SK-N-SH treated with all-trans-retinoic acid at 6 μM for 48 hours (cell line): ENCODE results near the gene CDC20.

Experiments used
- ATAC-seq: fragments of 200-7000 bp; cut with Tn5 transposase; 3 replicates; pipeline ENCODE4 v1.9.1; 2020; ENCODE audit warnings: mild to moderate bottlenecking, moderate library complexity
- ARNTL ChIP-seq: fragments of 450-650 bp; formaldehyde crosslinking; IDR thresholded peaks from 2 replicates; pipeline ENCODE4 v1.5.0; 2020; ENCODE audit warnings: low read depth, mild to moderate bottlenecking, moderate library complexity, borderline replicate concordance
- BACH2 ChIP-seq: fragments of 250-450 bp; sonication (Bioruptor Pico); IDR thresholded peaks from 2 replicates; pipeline ENCODE4 v1.9.0; 2021; ENCODE audit warnings: mild to moderate bottlenecking, borderline replicate concordance
- ESRRG ChIP-seq: fragments of 250-450 bp; sonication (Bioruptor Pico); IDR thresholded peaks from 2 replicates; pipeline ENCODE4 v1.6.1; 2021; ENCODE audit warnings: mild to moderate bottlenecking
- GLIS3 ChIP-seq: fragments of 250-450 bp; sonication (Bioruptor Pico); IDR thresholded peaks from 2 replicates; pipeline ENCODE4 v1.5.0; 2020; ENCODE audit warnings: mild to moderate bottlenecking, moderate library complexity
- ISL1 ChIP-seq: fragments of 250-450 bp; sonication (Bioruptor Pico); IDR thresholded peaks from 2 replicates; pipeline ENCODE4 v2.1.2; 2022; ENCODE audit warnings: mild to moderate bottlenecking, moderate library complexity
- OSR1 ChIP-seq: fragments of 250-450 bp; sonication (Bioruptor Pico); IDR thresholded peaks from 2 replicates; pipeline ENCODE4 v1.8.0; 2022; ENCODE audit warnings: moderate library complexity, mild to moderate bottlenecking, inconsistent platforms
- PPARA ChIP-seq: fragments of 250-450 bp; sonication (Bioruptor Pico); IDR thresholded peaks from 2 replicates; pipeline ENCODE4 v1.5.0; 2020; ENCODE audit warnings: mild to moderate bottlenecking, borderline replicate concordance
- RARB ChIP-seq: fragments of 250-450 bp; sonication (Bioruptor Pico); IDR thresholded peaks from 2 replicates; pipeline ENCODE4 v1.8.0; 2021; ENCODE audit warnings: mild to moderate bottlenecking, moderate library complexity
- SNAI2 ChIP-seq: fragments of 250-450 bp; sonication (Bioruptor Pico); IDR thresholded peaks from 2 replicates; pipeline ENCODE4 v1.5.0; 2020; ENCODE audit warnings: mild to moderate bottlenecking, moderate library complexity
- TCF4 ChIP-seq: fragments of 250-450 bp; sonication (Bioruptor Pico); IDR thresholded peaks from 2 replicates; pipeline ENCODE4 v1.8.0; 2021; ENCODE audit warnings: mild to moderate bottlenecking, moderate library complexity, borderline replicate concordance
- ZC3H10 ChIP-seq: fragments of 250-450 bp; sonication (Bioruptor Pico); IDR thresholded peaks from 2 replicates; pipeline ENCODE4 v1.5.1; 2021; ENCODE audit warnings: mild to moderate bottlenecking, moderate library complexity
- ZFP3 ChIP-seq: fragments of 250-450 bp; sonication (Bioruptor Pico); IDR thresholded peaks from 2 replicates; pipeline ENCODE4 v1.5.0; 2020; ENCODE audit warnings: mild to moderate bottlenecking, moderate library complexity
- ZFP30 ChIP-seq: fragments of 450-650 bp; formaldehyde crosslinking; IDR thresholded peaks from 2 replicates; pipeline ENCODE4 v1.5.0; 2022; ENCODE audit warnings: mild to moderate bottlenecking, moderate library complexity
- ZNF565 ChIP-seq: fragments of 450-650 bp; formaldehyde crosslinking; conservative IDR thresholded peaks from 2 replicates; pipeline ENCODE4 v1.5.0; 2020; ENCODE audit warnings: low read depth, mild to moderate bottlenecking, moderate library complexity
- ZNF70 ChIP-seq: fragments of 450-650 bp; formaldehyde crosslinking; IDR thresholded peaks from 2 replicates; pipeline ENCODE4 v1.5.0; 2020; ENCODE audit warnings: mild to moderate bottlenecking, moderate library complexity
- ZNF8 ChIP-seq: fragments of 450-650 bp; formaldehyde crosslinking; IDR thresholded peaks from 2 replicates; pipeline ENCODE4 v1.5.0; 2020; ENCODE audit warnings: mild to moderate bottlenecking, moderate library complexity
- TF ChIP-seq, protein P1 (sequence below): fragments of 250-450 bp; sonication (Bioruptor Pico); IDR thresholded peaks from 2 replicates; pipeline ENCODE4 v1.5.1; 2020; ENCODE audit warnings: low read depth, mild to moderate bottlenecking, moderate library complexity
- TF ChIP-seq, protein P2 (sequence below): fragments of 250-450 bp; sonication (Bioruptor Pico); IDR thresholded peaks from 2 replicates; pipeline ENCODE4 v1.8.0; 2021; ENCODE audit warnings: low read depth, mild to moderate bottlenecking, moderate library complexity, borderline replicate concordance
- TF ChIP-seq, protein P3 (sequence below): fragments of 250-450 bp; sonication (Bioruptor Pico); IDR thresholded peaks from 2 replicates; pipeline ENCODE4 v1.5.1; 2021; ENCODE audit warnings: mild to moderate bottlenecking, moderate library complexity
- TF ChIP-seq, protein P4 (sequence below): fragments of 250-450 bp; sonication (Bioruptor Pico); IDR thresholded peaks from 2 replicates; pipeline ENCODE4 v1.5.0; 2020; ENCODE audit warnings: mild to moderate bottlenecking, moderate library complexity
- TF ChIP-seq, protein P5 (sequence below): fragments of 250-450 bp; sonication (Bioruptor Pico); IDR thresholded peaks from 2 replicates; pipeline ENCODE4 v1.8.0; 2020; ENCODE audit warnings: mild to moderate bottlenecking, moderate library complexity, borderline replicate concordance

CDC20 gene

DNA sequence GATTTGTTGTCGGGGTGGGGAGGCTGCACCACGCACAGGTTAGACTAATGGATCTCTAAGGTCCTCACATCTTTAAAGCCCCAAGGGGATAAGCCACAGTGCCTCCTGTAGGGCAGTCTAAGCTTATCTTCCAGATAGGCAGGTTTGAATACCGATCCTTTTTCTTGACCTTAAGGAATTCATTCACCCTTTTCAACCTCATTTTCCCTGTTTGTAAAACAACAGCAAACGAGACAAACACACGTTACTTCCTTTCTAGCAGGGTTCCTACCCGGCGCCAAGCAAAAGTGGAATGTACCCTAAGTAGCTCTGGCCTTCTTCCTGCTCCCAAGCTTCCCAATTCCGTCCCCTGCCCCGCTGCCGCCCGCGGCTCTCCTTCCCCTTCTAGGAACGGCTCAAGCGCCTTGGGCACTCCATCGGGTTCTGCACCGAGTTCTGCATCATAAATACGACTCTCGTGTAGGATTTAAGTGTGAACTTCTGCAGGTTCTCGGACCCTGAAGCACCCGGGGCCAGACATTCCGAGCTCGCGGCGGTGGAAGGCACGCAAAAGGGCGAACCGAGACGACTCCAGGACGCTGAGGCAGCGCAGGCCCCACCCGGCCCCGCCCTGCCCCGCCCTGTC is 548 bp upstream of the CDC20 start:
- peak; percentile 64 for ATAC-seq

DNA sequence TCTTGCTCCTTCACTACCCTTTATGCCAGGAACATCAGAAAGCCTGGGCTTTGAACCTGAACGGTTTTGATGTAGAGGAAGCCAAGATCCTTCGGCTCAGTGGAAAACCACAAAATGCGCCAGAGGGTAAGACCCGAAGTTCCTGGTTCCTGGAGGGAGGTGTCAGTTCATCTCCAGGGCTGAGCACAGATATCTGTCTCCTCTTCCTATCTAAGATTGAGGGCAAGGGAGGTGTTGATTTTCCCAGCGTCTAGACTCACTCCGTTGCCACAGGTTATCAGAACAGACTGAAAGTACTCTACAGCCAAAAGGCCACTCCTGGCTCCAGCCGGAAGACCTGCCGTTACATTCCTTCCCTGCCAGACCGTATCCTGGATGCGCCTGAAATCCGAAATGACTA is 915 bp downstream of the CDC20 start:
- ATAC-seq = no peak

More for the DNA sequence above, 548 bp upstream of the CDC20 start:
- TF ChIP-seq TCF4 (CRISPR knock-in tag) (no peak), ZNF70 (no peak), ZNF565 (no peak), OSR1 (CRISPR knock-in tag) (no peak), GLIS3 (CRISPR knock-in tag) (no peak), RARB (CRISPR knock-in tag) (no peak), ZC3H10 (CRISPR knock-in tag) (no peak), PPARA (CRISPR knock-in tag) (no peak)
- TF ChIP-seq, protein P1, sequence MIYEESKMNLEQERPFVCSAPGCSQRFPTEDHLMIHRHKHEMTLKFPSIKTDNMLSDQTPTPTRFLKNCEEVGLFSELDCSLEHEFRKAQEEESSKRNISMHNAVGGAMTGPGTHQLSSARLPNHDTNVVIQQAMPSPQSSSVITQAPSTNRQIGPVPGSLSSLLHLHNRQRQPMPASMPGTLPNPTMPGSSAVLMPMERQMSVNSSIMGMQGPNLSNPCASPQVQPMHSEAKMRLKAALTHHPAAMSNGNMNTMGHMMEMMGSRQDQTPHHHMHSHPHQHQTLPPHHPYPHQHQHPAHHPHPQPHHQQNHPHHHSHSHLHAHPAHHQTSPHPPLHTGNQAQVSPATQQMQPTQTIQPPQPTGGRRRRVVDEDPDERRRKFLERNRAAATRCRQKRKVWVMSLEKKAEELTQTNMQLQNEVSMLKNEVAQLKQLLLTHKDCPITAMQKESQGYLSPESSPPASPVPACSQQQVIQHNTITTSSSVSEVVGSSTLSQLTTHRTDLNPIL (CRISPR knock-in tag) = no peak

More for the DNA sequence above, 915 bp downstream of the CDC20 start:
- no peak for TF ChIP-seq OSR1 (CRISPR knock-in tag)
- no peak for TF ChIP-seq TCF4 (CRISPR knock-in tag)
- no peak for TF ChIP-seq ZNF565
- TF ChIP-seq, protein P2, sequence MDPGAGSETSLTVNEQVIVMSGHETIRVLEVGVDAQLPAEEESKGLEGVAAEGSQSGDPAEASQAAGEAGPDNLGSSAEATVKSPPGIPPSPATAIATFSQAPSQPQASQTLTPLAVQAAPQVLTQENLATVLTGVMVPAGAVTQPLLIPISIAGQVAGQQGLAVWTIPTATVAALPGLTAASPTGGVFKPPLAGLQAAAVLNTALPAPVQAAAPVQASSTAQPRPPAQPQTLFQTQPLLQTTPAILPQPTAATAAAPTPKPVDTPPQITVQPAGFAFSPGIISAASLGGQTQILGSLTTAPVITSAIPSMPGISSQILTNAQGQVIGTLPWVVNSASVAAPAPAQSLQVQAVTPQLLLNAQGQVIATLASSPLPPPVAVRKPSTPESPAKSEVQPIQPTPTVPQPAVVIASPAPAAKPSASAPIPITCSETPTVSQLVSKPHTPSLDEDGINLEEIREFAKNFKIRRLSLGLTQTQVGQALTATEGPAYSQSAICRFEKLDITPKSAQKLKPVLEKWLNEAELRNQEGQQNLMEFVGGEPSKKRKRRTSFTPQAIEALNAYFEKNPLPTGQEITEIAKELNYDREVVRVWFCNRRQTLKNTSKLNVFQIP (CRISPR knock-in tag) = no peak
- TF ChIP-seq ESRRG = no peak
- TF ChIP-seq ZC3H10 (CRISPR knock-in tag) = no peak
- no peak for TF ChIP-seq ZNF8 (CRISPR knock-in tag)
- no peak for TF ChIP-seq ZFP30 (CRISPR knock-in tag)
- TF ChIP-seq ZFP3 = no peak
- no peak for TF ChIP-seq SNAI2 (CRISPR knock-in tag)
- TF ChIP-seq, protein P1 (CRISPR knock-in tag) = no peak
- TF ChIP-seq, protein P3, sequence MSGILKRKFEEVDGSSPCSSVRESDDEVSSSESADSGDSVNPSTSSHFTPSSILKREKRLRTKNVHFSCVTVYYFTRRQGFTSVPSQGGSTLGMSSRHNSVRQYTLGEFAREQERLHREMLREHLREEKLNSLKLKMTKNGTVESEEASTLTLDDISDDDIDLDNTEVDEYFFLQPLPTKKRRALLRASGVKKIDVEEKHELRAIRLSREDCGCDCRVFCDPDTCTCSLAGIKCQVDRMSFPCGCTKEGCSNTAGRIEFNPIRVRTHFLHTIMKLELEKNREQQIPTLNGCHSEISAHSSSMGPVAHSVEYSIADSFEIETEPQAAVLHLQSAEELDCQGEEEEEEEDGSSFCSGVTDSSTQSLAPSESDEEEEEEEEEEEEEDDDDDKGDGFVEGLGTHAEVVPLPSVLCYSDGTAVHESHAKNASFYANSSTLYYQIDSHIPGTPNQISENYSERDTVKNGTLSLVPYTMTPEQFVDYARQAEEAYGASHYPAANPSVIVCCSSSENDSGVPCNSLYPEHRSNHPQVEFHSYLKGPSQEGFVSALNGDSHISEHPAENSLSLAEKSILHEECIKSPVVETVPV (CRISPR knock-in tag) = no peak
- TF ChIP-seq ARNTL (CRISPR knock-in tag) = no peak
- no peak for TF ChIP-seq PPARA (CRISPR knock-in tag)
- TF ChIP-seq, protein P4, sequence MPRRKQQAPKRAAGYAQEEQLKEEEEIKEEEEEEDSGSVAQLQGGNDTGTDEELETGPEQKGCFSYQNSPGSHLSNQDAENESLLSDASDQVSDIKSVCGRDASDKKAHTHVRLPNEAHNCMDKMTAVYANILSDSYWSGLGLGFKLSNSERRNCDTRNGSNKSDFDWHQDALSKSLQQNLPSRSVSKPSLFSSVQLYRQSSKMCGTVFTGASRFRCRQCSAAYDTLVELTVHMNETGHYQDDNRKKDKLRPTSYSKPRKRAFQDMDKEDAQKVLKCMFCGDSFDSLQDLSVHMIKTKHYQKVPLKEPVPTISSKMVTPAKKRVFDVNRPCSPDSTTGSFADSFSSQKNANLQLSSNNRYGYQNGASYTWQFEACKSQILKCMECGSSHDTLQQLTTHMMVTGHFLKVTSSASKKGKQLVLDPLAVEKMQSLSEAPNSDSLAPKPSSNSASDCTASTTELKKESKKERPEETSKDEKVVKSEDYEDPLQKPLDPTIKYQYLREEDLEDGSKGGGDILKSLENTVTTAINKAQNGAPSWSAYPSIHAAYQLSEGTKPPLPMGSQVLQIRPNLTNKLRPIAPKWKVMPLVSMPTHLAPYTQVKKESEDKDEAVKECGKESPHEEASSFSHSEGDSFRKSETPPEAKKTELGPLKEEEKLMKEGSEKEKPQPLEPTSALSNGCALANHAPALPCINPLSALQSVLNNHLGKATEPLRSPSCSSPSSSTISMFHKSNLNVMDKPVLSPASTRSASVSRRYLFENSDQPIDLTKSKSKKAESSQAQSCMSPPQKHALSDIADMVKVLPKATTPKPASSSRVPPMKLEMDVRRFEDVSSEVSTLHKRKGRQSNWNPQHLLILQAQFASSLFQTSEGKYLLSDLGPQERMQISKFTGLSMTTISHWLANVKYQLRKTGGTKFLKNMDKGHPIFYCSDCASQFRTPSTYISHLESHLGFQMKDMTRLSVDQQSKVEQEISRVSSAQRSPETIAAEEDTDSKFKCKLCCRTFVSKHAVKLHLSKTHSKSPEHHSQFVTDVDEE (CRISPR knock-in tag) = no peak
- no peak for TF ChIP-seq BACH2
- TF ChIP-seq, protein P5, sequence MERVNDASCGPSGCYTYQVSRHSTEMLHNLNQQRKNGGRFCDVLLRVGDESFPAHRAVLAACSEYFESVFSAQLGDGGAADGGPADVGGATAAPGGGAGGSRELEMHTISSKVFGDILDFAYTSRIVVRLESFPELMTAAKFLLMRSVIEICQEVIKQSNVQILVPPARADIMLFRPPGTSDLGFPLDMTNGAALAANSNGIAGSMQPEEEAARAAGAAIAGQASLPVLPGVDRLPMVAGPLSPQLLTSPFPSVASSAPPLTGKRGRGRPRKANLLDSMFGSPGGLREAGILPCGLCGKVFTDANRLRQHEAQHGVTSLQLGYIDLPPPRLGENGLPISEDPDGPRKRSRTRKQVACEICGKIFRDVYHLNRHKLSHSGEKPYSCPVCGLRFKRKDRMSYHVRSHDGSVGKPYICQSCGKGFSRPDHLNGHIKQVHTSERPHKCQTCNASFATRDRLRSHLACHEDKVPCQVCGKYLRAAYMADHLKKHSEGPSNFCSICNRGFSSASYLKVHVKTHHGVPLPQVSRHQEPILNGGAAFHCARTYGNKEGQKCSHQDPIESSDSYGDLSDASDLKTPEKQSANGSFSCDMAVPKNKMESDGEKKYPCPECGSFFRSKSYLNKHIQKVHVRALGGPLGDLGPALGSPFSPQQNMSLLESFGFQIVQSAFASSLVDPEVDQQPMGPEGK (CRISPR knock-in tag) = no peak
- TF ChIP-seq ISL1 = no peak
- no peak for TF ChIP-seq RARB (CRISPR knock-in tag)
- TF ChIP-seq GLIS3 (CRISPR knock-in tag) = no peak
